Osteoblast (primary cell): ENCODE data around the gene SMARCD3. TPM values are rescaled to one million over a fixed set of nuclear protein-coding genes. Genes with fewer than 3 reads are reported as not detected.

Source experiments
- DNase-seq: peaks from one replicate; pipeline ENCODE4 v3.0.0; 2011; ENCODE audit warnings: low spot score, mixed read lengths; ENCODE audit not compliant: insufficient read length; ENCODE audit errors: missing footprints
- H2AFZ ChIP-seq: 2 replicates; pipeline ENCODE4 v1.6.0; 2011; ENCODE audit warnings: mild to moderate bottlenecking, low read length
- H3K27ac ChIP-seq: 2 replicates; pipeline ENCODE4 v1.5.1; 2011; ENCODE audit warnings: mild to moderate bottlenecking, low read depth, low read length, moderate library complexity
- H3K27me3 ChIP-seq: 2 replicates; pipeline ENCODE4 v1.6.0; 2012; ENCODE audit warnings: mild to moderate bottlenecking, control low read depth, inconsistent platforms, low read length, moderate library complexity; ENCODE audit not compliant: insufficient read depth
- H3K36me3 ChIP-seq: 2 replicates; pipeline ENCODE4 v1.5.1; 2011; ENCODE audit warnings: mild to moderate bottlenecking, low read length, control low read depth, moderate library complexity; ENCODE audit not compliant: insufficient read depth
- H3K4me1 ChIP-seq: 2 replicates; pipeline ENCODE4 v1.5.1; 2011; ENCODE audit warnings: mild to moderate bottlenecking, low read length, control low read depth, moderate library complexity; ENCODE audit not compliant: insufficient read depth
- H3K4me2 ChIP-seq: 2 replicates; pipeline ENCODE4 v1.6.0; 2011; ENCODE audit warnings: mild to moderate bottlenecking, low read length; ENCODE audit not compliant: insufficient read depth
- H3K4me3 ChIP-seq: fragments of 200-600 bp; sonication (generic); 3 replicates; pipeline ENCODE4 v1.5.1; 2012; ENCODE audit warnings: mild to moderate bottlenecking, low read length, inconsistent platforms; ENCODE audit not compliant: insufficient read depth
- H3K79me2 ChIP-seq: 2 replicates; pipeline ENCODE4 v1.6.0; 2012; ENCODE audit warnings: mild to moderate bottlenecking, low read length, control low read depth, inconsistent platforms; ENCODE audit not compliant: insufficient read depth
- H3K9me3 ChIP-seq: 2 replicates; pipeline ENCODE4 v1.5.1; 2011; ENCODE audit warnings: low read depth, low read length, control low read depth
- H4K20me1 ChIP-seq: 2 replicates; pipeline ENCODE4 v1.6.0; 2012; ENCODE audit warnings: mild to moderate bottlenecking, low read length, control low read depth; ENCODE audit not compliant: insufficient read depth
- total RNA-seq: library from RNA; depleted of rRNA; stranded (reverse); fragments of >200 nt; gene quantifications from 2 replicates; pipeline ENCODE4 v1.2.3, GENCODE V29; 2012
- TF ChIP-seq, protein P1 (sequence below): IDR thresholded peaks from 2 replicates; pipeline ENCODE4 v1.5.1; 2011; ENCODE audit warnings: mild to moderate bottlenecking, low read depth, low read length, moderate library complexity; ENCODE audit errors: extremely low read depth

Gene SMARCD3
- total RNA-seq, 1 donor: 40.2 TPM

GRCh38 chr7:151290355-151290760, 41.9 kb upstream of the SMARCD3 start:
- no peak overlapping the region for H2AFZ ChIP-seq
- TF ChIP-seq, protein P1, sequence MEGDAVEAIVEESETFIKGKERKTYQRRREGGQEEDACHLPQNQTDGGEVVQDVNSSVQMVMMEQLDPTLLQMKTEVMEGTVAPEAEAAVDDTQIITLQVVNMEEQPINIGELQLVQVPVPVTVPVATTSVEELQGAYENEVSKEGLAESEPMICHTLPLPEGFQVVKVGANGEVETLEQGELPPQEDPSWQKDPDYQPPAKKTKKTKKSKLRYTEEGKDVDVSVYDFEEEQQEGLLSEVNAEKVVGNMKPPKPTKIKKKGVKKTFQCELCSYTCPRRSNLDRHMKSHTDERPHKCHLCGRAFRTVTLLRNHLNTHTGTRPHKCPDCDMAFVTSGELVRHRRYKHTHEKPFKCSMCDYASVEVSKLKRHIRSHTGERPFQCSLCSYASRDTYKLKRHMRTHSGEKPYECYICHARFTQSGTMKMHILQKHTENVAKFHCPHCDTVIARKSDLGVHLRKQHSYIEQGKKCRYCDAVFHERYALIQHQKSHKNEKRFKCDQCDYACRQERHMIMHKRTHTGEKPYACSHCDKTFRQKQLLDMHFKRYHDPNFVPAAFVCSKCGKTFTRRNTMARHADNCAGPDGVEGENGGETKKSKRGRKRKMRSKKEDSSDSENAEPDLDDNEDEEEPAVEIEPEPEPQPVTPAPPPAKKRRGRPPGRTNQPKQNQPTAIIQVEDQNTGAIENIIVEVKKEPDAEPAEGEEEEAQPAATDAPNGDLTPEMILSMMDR: no peak
- DNase-seq: no peak

GRCh38 chr7:151289891-151290290, 41.4 kb upstream of the SMARCD3 start:
- no peaks in the 10 kb centered on the region for H3K4me1 ChIP-seq
- TF ChIP-seq, protein P1: no peak
- no peak for DNase-seq
- H3K79me2 ChIP-seq: no peaks in the 10 kb centered on the region
- H3K4me3 ChIP-seq: no peak overlapping the region
- no peaks in the 10 kb centered on the region for H3K9me3 ChIP-seq
- peaks cover 50% of the 10 kb centered on the region for H3K27me3 ChIP-seq
- no peak overlapping the region for H3K4me2 ChIP-seq
- H3K27ac ChIP-seq: no peak overlapping the region
- H4K20me1 ChIP-seq: no peaks in the 10 kb centered on the region
- no peaks in the 10 kb centered on the region for H3K36me3 ChIP-seq
- no peak overlapping the region for H2AFZ ChIP-seq

More at GRCh38 chr7:151290355-151290760, 41.9 kb upstream of the SMARCD3 start:
- Histone ChIP-seq H3K9me3 (no peaks in the 10 kb centered on the region), H3K79me2 (no peaks in the 10 kb centered on the region), H3K27me3 (peaks cover 54% of the 10 kb centered on the region), H3K4me2 (no peak overlapping the region), H4K20me1 (no peaks in the 10 kb centered on the region), H3K4me3 (no peak overlapping the region), H3K4me1 (no peaks in the 10 kb centered on the region), H3K36me3 (no peaks in the 10 kb centered on the region), H3K27ac (no peak overlapping the region)

- Histone ChIP-seq H3K4me1 (no peaks in the 10 kb centered on the region), H3K79me2 (no peaks in the 10 kb centered on the region), H3K4me2 (no peak overlapping the region), H2AFZ (no peak overlapping the region), H3K27ac (no peak overlapping the region), H3K36me3 (no peaks in the 10 kb centered on the region), H4K20me1 (no peaks in the 10 kb centered on the region), H3K9me3 (no peaks in the 10 kb centered on the region), H3K4me3 (no peak overlapping the region), H3K27me3 (peaks cover 36% of the 10 kb centered on the region)
- DNase-seq: no peak
- TF ChIP-seq, protein P1: no peak
These were observed 37.7 kb upstream of the SMARCD3 start for GRCh38 chr7:151286148-151286547.

GRCh38 chr7:151283302-151283701, 34.8 kb upstream of the SMARCD3 start:
- Histone ChIP-seq H3K27ac (no peak overlapping the region), H3K4me2 (no peak overlapping the region), H3K36me3 (no peaks in the 10 kb centered on the region), H3K27me3 (peaks cover 30% of the 10 kb centered on the region), H3K4me3 (no peak overlapping the region), H2AFZ (no peak overlapping the region), H4K20me1 (no peaks in the 10 kb centered on the region), H3K79me2 (no peaks in the 10 kb centered on the region), H3K4me1 (no peaks in the 10 kb centered on the region), H3K9me3 (no peaks in the 10 kb centered on the region)
- TF ChIP-seq, protein P1: no peak
- no peak for DNase-seq
